Measurements from ENCODE around the gene DENND1A. TPM values are rescaled to one million over a fixed set of nuclear protein-coding genes. Genes with fewer than 3 reads are reported as not detected.

The DENND1A gene
- total RNA-seq, 1 experiment from 2014 or later = 29.7 TPM

- Histone ChIP-seq H2AFZ (ENCODE audit: low read length) (no peak overlapping the region), H3K9me3 (ENCODE audit: low read length) (no peaks in the 10 kb centered on the region), H3K9me2 (replicated peaks; ENCODE audit: low read length) (no peaks in the 10 kb centered on the region), H3K4me3 (ENCODE audit: low read length) (no peak overlapping the region), H3K4me1 (ENCODE audit: insufficient read depth, low read length) (no peaks in the 10 kb centered on the region), H4K20me1 (ENCODE audit: low read length) (no peaks in the 10 kb centered on the region), H3K27me3 (ENCODE audit: low read length) (no peaks in the 10 kb centered on the region), H3F3A (ENCODE audit: low read length, unreplicated experiment) (no peaks in the 10 kb centered on the region), H3K79me2 (ENCODE audit: low read length) (no peaks in the 10 kb centered on the region), H3K27ac (ENCODE audit: low read length) (no peak overlapping the region), H3K36me3 (ENCODE audit: low read depth, low read length) (no peaks in the 10 kb centered on the region), H3K9ac (ENCODE audit: low read length) (no peak overlapping the region), H3K4me2 (ENCODE audit: low read length) (no peak overlapping the region)
- POLR2A ChIA-PET (ENCODE audit: unreplicated experiment) = no interaction called here
- BruUV-seq (replicated peaks) = no TSS peak
- no peak for ATAC-seq
- no peak for DNase-seq
- intact Hi-C loops (cut with micrococcal nuclease) = no loop called here
- no peak for TF ChIP-seq CTCF (conservative IDR thresholded peaks at IDR 0.05; ENCODE audit: low read depth, low read length)
- TF ChIP-seq EZH2 (IDR thresholded peaks at IDR 0.05; ENCODE audit: low read length, unreplicated experiment) = no peak
- no peak for TF ChIP-seq EZH2phosphoT487 (IDR thresholded peaks at IDR 0.05; ENCODE audit: borderline replicate concordance, low read length)
- CTCF ChIA-PET = no interaction called here
These were observed 568.7 kb downstream of the DENND1A start for GRCh38 chr9:123361086-123361730.

GRCh38 chr9:123360161-123361085 is 569.5 kb downstream of the DENND1A start:
- H2AFZ ChIP-seq (ENCODE audit: low read length) = no peak overlapping the region

More at GRCh38 chr9:123360161-123361085, 569.5 kb downstream of the DENND1A start:
- intact Hi-C loops (cut with micrococcal nuclease) = no loop called here
- ChIA-PET CTCF (no interaction called here), POLR2A (ENCODE audit: unreplicated experiment) (no interaction called here)
- Histone ChIP-seq H3K27ac (ENCODE audit: low read length) (no peak overlapping the region), H3K36me3 (ENCODE audit: low read depth, low read length) (no peaks in the 10 kb centered on the region), H3K27me3 (ENCODE audit: low read length) (no peaks in the 10 kb centered on the region), H3K9me2 (replicated peaks; ENCODE audit: low read length) (no peaks in the 10 kb centered on the region), H3F3A (ENCODE audit: low read length, unreplicated experiment) (no peaks in the 10 kb centered on the region), H3K9ac (ENCODE audit: low read length) (no peak overlapping the region), H3K79me2 (ENCODE audit: low read length) (no peaks in the 10 kb centered on the region), H4K20me1 (ENCODE audit: low read length) (no peaks in the 10 kb centered on the region), H3K4me1 (ENCODE audit: insufficient read depth, low read length) (no peaks in the 10 kb centered on the region), H3K4me3 (ENCODE audit: low read length) (no peak overlapping the region), H3K9me3 (ENCODE audit: low read length) (no peaks in the 10 kb centered on the region), H3K4me2 (ENCODE audit: low read length) (no peak overlapping the region)
- TF ChIP-seq CTCF (conservative IDR thresholded peaks at IDR 0.05; ENCODE audit: low read depth, low read length) = no peak
- TF ChIP-seq EZH2phosphoT487 (IDR thresholded peaks at IDR 0.05; ENCODE audit: borderline replicate concordance, low read length) = no peak
- TF ChIP-seq EZH2 (IDR thresholded peaks at IDR 0.05; ENCODE audit: low read length, unreplicated experiment) = no peak
- BruUV-seq (replicated peaks) = no TSS peak
- ATAC-seq = peak; percentile 18; the same call in 1 of the 2 replicates
- no peak for DNase-seq

Data from PC-3 (cell line).